Superior temporal gyrus (tissue), 1 donor: ENCODE measurements around the gene B2M.
"Not testable (repeated sequence)": the region's sequence is repeated elsewhere in the genome, so short reads cannot be mapped to it uniquely, and the experiment has no call there.

Experiments
- DNase-seq: peaks from one replicate; pipeline ENCODE4 v3.0.0-alpha.2; 2016; ENCODE audit errors: extremely low spot score

Gene B2M

GRCh38 chr15:44711096-44711742 lies at the start of gene B2M, which contains the start of gene PATL2:
Gene B2M (plus strand): TSS chr15:44711517. CDS start chr15:44711547, 30 bp downstream.
Gene PATL2 (minus strand): TSS chr15:44711323. CDS start chr15:44676490, 34,833 bp downstream.
- peak; percentile 99 for DNase-seq

- DNase-seq: no peak
These were observed 49.7 kb upstream of the B2M start for GRCh38 chr15:44661576-44661975.

- DNase-seq: peak; percentile 39
These were observed 48.6 kb upstream of the B2M start for GRCh38 chr15:44662478-44663409.

GRCh38 chr15:44663410-44664308 lies 47.7 kb upstream of the B2M start, which contains the start of gene SPG11:
Gene SPG11 (minus strand): TSS chr15:44663662. CDS start chr15:44663647, 15 bp downstream.
- DNase-seq: peak; percentile 99

GRCh38 chr15:44666210-44667038 lies 44.9 kb upstream of the B2M start:
- no peak for DNase-seq

- DNase-seq: no peak
These were observed 44.3 kb upstream of the B2M start for GRCh38 chr15:44667039-44667360.

GRCh38 chr15:44668921-44669320 lies 42.4 kb upstream of the B2M start:
- DNase-seq: no peak

- DNase-seq: no peak
These were observed 41.0 kb upstream of the B2M start for GRCh38 chr15:44670087-44670950.

GRCh38 chr15:44673639-44674038 lies 37.7 kb upstream of the B2M start:
- DNase-seq: no peak

GRCh38 chr15:44675911-44676310 lies 35.4 kb upstream of the B2M start:
- no peak for DNase-seq

- no peak for DNase-seq
These were observed 34.6 kb upstream of the B2M start for GRCh38 chr15:44676676-44677075.

- no peak for DNase-seq
These were observed 29.1 kb upstream of the B2M start for GRCh38 chr15:44682211-44682610.

- DNase-seq: not testable (repeated sequence)
These were observed 28.3 kb upstream of the B2M start for GRCh38 chr15:44682809-44683682.

GRCh38 chr15:44689318-44689717 lies 22.0 kb upstream of the B2M start:
- DNase-seq: not testable (repeated sequence)

GRCh38 chr15:44690245-44690644 lies 21.1 kb upstream of the B2M start:
- DNase-seq: not testable (repeated sequence)

- DNase-seq: no peak
These were observed 18.7 kb upstream of the B2M start for GRCh38 chr15:44692659-44693058.

GRCh38 chr15:44694416-44694815 lies 16.9 kb upstream of the B2M start:
- no peak for DNase-seq

- no peak for DNase-seq
These were observed 16.0 kb upstream of the B2M start for GRCh38 chr15:44695294-44695693.

GRCh38 chr15:44697014-44697413 lies 14.3 kb upstream of the B2M start:
- DNase-seq: no peak
